ELF-1 (cell line): ENCODE data around the gene TAF3.

Experiments
- DNase-seq: peaks from one replicate; pipeline ENCODE4 v3.0.0-alpha.2; 2016; ENCODE audit warnings: low read depth, low spot score

TAF3 gene

DNA sequence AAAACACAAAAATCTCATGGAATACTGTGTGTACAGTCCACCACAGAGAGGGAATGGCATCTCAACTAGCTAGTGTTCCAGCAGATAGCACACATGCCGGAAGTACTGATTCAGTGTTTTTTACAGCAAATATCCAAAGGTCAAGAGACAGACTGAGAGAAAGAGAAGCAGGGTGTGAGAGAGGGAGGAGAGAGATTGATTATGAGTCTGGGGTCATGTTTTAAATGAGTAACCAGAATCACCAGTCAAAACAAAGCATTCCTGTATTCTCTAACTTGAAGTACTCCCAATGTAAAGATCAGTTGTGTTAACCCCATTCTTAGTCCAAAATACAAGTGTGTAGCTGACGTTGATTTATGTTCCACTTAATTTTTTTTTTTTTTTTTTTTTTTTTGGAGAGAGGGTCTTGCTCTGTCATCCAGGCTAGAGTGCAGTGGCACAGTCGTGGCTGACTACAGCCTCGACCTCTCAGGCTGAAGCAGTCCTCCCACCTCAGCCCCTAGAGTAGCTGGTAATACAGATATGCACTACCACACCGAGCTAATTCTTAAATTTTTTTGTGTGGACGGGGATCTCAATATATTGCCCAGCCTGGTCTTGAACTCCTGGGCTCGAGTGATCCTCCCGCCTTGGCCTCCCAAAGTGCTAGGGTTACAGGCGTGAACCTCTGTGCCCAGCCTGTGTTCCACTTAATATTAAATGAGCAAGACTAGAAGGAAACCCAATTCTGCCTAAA lies 114.2 kb downstream of the TAF3 start:
- DNase-seq = no peak

DNA sequence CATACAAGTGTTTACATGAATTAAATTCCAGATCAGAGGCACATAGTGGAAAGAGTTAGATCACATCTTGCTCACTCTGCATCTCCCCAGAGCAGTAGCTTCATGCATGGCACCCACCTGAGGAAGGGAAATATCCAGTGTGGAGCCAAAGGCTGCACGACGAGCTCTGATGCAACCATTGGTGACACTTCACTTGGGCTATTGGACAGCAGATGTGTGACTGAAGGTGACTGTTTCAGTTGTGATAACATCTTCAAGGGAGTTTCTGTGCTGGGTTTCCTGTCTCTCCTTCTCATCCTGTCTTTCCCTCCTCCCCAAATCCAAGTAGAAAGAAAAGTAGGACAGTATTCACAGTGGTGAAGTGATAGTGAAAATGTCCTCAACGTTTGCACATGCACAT lies 115.0 kb downstream of the TAF3 start:
- DNase-seq = no peak

- DNase-seq = no peak
Observed at GRCh38 chr10:7933757-7934156, 115.5 kb downstream of the TAF3 start.

DNA sequence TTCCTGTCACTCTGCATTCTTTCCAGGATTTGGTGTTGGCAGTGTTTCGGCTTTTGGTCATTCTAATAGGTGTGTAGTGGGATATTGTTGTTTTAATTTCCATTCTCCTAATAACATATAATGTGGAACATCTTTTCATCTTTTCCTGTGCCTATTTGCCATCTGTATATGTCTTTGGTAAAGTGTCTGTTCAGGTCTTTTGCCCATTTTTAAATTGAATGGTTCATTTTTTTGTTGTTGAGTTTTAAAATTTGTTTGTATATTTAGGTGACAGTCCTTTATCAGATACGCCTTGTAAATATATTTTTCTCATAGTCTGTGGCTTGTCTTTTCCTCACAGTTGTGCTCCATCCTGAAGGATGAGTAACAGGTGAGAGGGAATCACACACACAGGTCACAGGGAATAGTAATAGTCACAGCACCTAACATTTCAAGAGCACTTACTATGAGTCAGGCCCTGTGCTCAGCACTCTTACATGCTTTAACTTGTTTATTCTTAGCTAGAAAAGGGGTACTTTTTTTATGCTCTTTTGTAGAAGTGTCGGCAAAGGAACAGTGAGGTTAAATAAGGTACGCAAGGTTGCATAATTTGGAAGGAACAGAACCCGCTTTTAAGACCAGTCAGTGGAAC lies 119.1 kb downstream of the TAF3 start:
- no peak for DNase-seq

GRCh38 chr10:7941576-7941975 lies 123.3 kb downstream of the TAF3 start:
- DNase-seq = no peak

DNA sequence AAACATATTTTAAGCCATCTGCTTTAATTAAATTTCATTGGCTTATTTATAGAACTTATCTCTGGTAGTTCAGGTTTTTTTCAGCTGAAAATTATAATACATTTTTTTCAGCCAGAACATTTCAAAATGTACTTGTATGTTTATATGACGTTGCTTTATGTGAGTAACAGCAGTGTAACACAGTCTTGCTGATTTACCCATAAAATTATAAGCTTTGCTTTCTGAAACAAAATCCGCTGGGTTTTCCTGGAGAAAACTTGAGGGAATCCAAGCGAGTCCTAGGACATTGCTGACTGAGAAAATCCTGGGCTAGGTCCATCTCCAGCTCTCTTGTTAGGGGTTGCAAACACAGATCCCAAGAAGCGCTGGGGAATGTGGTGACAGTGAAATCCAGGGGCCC lies 124.0 kb downstream of the TAF3 start:
- DNase-seq = no peak

- peak; percentile 25 for DNase-seq
Observed at GRCh38 chr10:7942859-7943258, 124.6 kb downstream of the TAF3 start.

GRCh38 chr10:7944215-7944480 lies 125.8 kb downstream of the TAF3 start:
- no peak for DNase-seq

- no peak for DNase-seq
Observed at GRCh38 chr10:7944537-7944936, 126.2 kb downstream of the TAF3 start.

DNA sequence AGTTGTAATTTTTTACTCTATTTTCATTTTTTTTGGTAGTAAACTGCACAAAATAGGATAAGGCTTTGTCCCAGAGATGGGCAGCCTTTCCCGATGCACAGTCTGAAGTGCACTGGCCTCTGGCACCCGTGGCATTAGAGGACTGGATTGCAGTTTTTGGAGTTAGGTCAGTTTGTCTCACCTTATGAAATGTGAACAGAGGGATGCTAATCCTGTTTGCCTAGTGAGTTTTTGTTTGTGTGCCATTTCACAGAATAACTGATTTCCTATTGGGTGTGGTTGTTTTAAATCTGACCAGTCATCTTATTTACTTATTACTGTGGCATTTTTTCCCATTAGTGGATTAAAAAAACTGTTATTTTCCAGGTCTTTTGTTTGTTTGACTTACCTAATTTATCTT lies 126.7 kb downstream of the TAF3 start:
- DNase-seq = no peak

- no peak for DNase-seq
Observed at GRCh38 chr10:7945469-7946187, 127.3 kb downstream of the TAF3 start.

DNA sequence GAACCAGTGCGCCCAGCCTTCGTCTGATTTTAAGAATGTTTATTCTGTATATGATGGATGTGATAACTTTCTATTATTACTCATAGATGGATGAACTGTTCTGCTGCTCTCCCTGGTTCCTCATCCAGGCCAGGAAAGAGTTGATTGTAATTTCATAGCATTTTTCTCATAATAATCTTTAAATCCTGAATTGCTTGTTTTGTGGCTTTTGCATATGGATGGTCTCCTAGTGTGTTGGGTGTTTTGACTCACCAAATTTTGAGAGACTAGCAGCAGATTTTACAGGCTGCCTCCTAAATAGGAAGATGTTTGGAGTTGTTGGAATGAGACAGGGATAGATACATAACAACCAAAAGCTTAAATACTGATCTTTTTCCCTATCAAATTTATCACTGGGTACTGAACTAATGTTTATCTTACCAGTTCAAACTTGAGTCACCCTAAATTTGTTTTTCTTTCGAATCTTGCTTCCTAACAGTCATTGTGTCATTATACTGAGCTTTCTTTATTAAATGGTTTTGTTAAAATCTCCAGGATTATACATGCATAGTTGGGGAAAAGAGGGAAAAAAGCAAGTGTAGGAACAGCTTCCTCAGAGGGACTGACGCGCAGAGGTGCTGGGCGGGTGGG lies 130.2 kb downstream of the TAF3 start:
- no peak for DNase-seq

DNA sequence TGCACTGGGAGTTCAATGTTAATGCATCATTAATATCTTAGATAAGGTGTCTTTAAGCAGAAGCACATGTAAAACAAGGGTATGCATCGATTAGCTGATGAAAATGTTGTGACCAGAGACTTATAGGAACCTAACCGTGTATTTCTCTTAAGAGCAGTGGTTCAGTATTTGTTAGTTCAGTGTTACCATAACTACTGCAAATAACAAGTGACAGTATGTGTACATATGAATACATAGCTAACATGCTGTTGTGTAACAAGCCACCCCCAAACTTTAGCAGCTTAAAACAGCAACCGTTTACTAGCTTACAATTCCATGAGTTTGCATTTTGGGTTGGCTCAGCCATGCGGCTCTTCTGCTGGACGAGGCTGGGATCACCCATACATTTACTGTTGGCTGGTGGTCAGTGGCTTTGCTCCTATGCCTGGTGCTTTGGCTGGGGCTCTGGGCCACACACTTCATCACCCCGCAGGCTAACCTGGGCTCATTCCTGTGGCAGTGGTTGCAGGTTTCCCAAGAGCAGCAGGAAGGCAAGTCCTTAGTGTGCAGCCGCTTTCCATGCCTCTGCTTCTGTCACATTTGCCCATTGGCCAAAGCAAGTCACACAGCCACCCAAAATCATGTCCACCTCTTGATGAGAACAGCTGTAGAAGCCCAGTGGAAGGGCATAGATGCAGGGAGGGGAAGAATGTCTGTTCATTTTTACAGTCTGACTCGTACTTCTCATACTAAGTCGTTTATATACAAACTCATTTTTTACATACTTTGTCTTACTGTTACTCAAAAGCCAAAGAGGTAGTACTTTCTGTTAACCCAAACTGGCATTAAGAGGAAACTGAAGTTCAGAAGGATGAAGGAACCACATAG lies 132.9 kb downstream of the TAF3 start:
- no peak for DNase-seq

DNA sequence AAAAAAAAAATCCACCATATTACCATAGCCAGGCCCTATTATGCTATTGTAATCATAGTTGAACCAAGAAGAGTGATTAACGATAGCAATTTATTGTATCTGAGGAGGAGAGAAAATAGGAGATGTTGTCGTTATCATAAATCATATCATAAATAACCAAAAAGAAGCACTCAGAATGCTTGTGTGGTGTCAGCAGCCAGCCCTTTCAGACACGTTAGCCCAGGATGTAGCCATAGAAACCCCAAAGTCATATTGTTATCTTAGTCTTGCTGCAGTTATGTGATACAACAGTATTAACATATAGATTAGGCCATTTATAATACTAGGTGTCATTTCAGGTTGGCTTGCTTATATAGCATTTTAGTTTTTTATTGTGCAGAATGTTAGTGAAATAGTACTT lies 134.0 kb downstream of the TAF3 start:
- DNase-seq = no peak

DNA sequence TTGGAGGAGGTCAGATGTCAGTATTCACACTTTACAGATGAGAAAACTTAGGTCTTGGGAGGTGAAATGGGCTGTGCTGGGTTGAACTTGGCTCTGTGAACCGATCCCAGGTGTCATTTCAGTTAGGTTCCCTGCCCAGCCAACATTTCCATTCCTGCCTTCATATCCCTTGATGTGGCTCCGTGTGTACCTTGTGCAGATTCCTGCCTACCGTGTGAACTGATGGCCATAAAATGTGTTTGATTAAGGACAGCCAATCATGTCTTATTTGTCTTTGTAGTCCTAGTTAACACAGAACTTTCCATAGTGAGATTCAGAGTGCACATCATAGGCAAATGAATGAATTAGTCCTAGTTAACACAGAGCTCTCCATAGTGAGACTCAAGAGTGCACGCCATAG lies 135.1 kb downstream of the TAF3 start:
- no peak for DNase-seq

GRCh38 chr10:7955446-7955845 lies 137.1 kb downstream of the TAF3 start:
- DNase-seq = no peak

- DNase-seq = no peak
Observed at GRCh38 chr10:7956508-7956907, 138.2 kb downstream of the TAF3 start.

GRCh38 chr10:7957591-7957990 lies 139.3 kb downstream of the TAF3 start:
- no peak for DNase-seq

DNA sequence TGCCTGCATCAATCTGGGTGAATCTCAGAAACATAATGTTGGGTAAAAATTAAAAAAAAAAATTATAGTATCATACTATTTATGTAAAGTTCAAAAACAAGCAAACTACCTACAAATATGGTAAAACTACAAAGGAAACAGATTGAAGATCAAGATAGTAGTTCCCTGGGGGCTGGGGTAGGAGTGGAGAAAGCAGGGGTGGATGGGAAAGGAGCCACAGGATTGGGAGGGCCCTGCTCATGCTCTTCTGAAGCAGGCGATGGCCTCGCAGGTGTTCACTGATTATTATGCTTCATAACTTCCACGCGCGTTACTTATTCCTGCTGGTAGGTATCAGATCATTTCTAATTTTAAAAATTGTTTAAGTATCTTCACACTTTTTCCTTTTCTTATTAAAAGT lies 140.1 kb downstream of the TAF3 start:
- no peak for DNase-seq

- DNase-seq = no peak
Observed at GRCh38 chr10:7960108-7960507, 141.8 kb downstream of the TAF3 start.

DNA sequence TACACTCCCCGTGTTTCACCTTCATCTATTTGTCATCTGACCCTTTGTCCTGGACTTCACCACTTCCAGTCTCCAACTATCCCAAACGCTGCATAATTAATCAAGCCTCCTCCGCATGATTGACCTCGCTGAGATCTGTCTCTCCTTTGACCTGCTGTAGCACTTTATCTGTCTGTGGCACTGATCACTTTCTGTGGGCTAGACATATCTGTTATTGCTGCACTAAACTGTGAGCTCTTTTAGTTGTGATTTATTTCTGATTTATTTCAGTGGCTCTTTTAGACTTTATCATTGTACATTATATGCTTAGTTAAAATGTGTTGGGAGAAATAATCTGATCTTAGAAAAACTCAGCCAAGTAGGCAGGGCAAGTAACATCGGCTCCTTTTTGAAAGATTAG lies 144.3 kb downstream of the TAF3 start:
- DNase-seq = no peak

- DNase-seq = no peak
Observed at GRCh38 chr10:7965457-7965856, 147.2 kb downstream of the TAF3 start.
